GM12865 (cell line): Measurements from ENCODE around the gene ACTN1.

Experiments
- DNase-seq: peaks from one replicate; pipeline ENCODE4 v3.0.0; 2010; ENCODE audit warnings: low read depth
- H3K4me3 ChIP-seq: 2 replicates; pipeline ENCODE4 v1.5.1; 2011; ENCODE audit warnings: mild to moderate bottlenecking, low read depth, low read length, control low read depth
- CTCF ChIP-seq: IDR thresholded peaks from 2 replicates; pipeline ENCODE4 v1.5.1; 2011; ENCODE audit warnings: low read length, control low read depth, low read depth, inconsistent platforms; ENCODE audit not compliant: insufficient read depth; ENCODE audit errors: missing control alignments

The ACTN1 gene

GRCh38 chr14:68936980-68937379 lies 42.1 kb downstream of the ACTN1 start:
- no peak overlapping the region for H3K4me3 ChIP-seq
- DNase-seq: no peak
- no peak for TF ChIP-seq CTCF

GRCh38 chr14:68936476-68936875 lies 42.6 kb downstream of the ACTN1 start:
- DNase-seq: no peak
- TF ChIP-seq CTCF: no peak
- no peak overlapping the region for H3K4me3 ChIP-seq

GRCh38 chr14:68935761-68936214 lies 43.3 kb downstream of the ACTN1 start:
- TF ChIP-seq CTCF: no peak
- no peak overlapping the region for H3K4me3 ChIP-seq
- no peak for DNase-seq

GRCh38 chr14:68934066-68934465 lies 45.0 kb downstream of the ACTN1 start:
- H3K4me3 ChIP-seq: no peak overlapping the region
- DNase-seq: peak; percentile 13
- no peak for TF ChIP-seq CTCF

GRCh38 chr14:68932686-68933085 lies 46.4 kb downstream of the ACTN1 start:
- no peak overlapping the region for H3K4me3 ChIP-seq
- DNase-seq: no peak
- TF ChIP-seq CTCF: no peak

- H3K4me3 ChIP-seq: no peak overlapping the region
- no peak for DNase-seq
- no peak for TF ChIP-seq CTCF
Measured at GRCh38 chr14:68932231-68932630, 46.9 kb downstream of the ACTN1 start.

GRCh38 chr14:68931474-68932051 lies 47.5 kb downstream of the ACTN1 start:
- H3K4me3 ChIP-seq: no peak overlapping the region
- DNase-seq: no peak
- TF ChIP-seq CTCF: no peak
